Activated T-helper 2 cell treated with anti-CD3 and anti-CD28 coated beads, Interferon-gamma antibody, Interleukin-2, Interleukin-4, amounts not matched to agents 10 μg/mL and 5 μg/mL and 100 μg/mL, durations not matched to agents 14 hours and 24 hours and 36 hours (primary cell): ENCODE data around the gene AKT1. TPM values are rescaled to one million over a fixed set of nuclear protein-coding genes. Genes with fewer than 3 reads are reported as not detected.

Source experiments
- DNase-seq: peaks from one replicate; pipeline ENCODE4 v3.0.0; 2021; ENCODE audit warnings: low spot score
- H3K27ac Mint-ChIP-seq: one replicate; pipeline ENCODE4 v1.8.0; 2021; ENCODE audit warnings: mixed read lengths
- H3K27me3 Mint-ChIP-seq: one replicate; pipeline ENCODE4 v1.8.0; 2021; ENCODE audit warnings: low read depth, mixed read lengths
- H3K36me3 Mint-ChIP-seq: one replicate; pipeline ENCODE4 v1.8.0; 2021; ENCODE audit warnings: low read depth, mixed read lengths
- H3K4me1 Mint-ChIP-seq: one replicate; pipeline ENCODE4 v1.8.0; 2021; ENCODE audit warnings: low read depth, mixed read lengths
- H3K4me3 Mint-ChIP-seq: one replicate; pipeline ENCODE4 v1.8.0; 2021; ENCODE audit warnings: low read depth, mild to moderate bottlenecking, moderate library complexity, mixed read lengths
- H3K9me3 Mint-ChIP-seq: one replicate; pipeline ENCODE4 v1.8.0; 2021; ENCODE audit warnings: mixed read lengths
- intact Hi-C: fragments of 100-400 bp; cut with micrococcal nuclease; formaldehyde crosslinking; loops from one replicate; pipeline ENCODE4 v1.15.1; 2023
- total RNA-seq: library from RNA; stranded (reverse); gene quantifications from 2 replicates; pipeline ENCODE4 v1.2.3, GENCODE V29; 2022

The AKT1 gene
- total RNA-seq, 1 donor from 2014 or later: 145 TPM

- H3K36me3 Mint-ChIP-seq: peaks cover 7% of the 10 kb centered on the region
- no peak overlapping the region for H3K4me3 Mint-ChIP-seq
Observed at GRCh38 chr14:104784846-104785707, 10.5 kb downstream of the AKT1 start.

GRCh38 chr14:104784218-104784568 lies 11.4 kb downstream of the AKT1 start:
- no peaks in the 10 kb centered on the region for H3K9me3 Mint-ChIP-seq
- H3K4me1 Mint-ChIP-seq: no peaks in the 10 kb centered on the region
- no peak overlapping the region for H3K4me3 Mint-ChIP-seq
- no peaks in the 10 kb centered on the region for H3K36me3 Mint-ChIP-seq
- H3K27me3 Mint-ChIP-seq: no peaks in the 10 kb centered on the region
- no peak for DNase-seq
- intact Hi-C loops: no loop called here
- H3K27ac Mint-ChIP-seq: no peak overlapping the region

More at GRCh38 chr14:104784846-104785707, 10.5 kb downstream of the AKT1 start:
- H3K27ac Mint-ChIP-seq: no peak overlapping the region
- intact Hi-C loops: no loop called here
- H3K4me1 Mint-ChIP-seq: no peaks in the 10 kb centered on the region
- no peaks in the 10 kb centered on the region for H3K9me3 Mint-ChIP-seq
- no peak for DNase-seq
- no peaks in the 10 kb centered on the region for H3K27me3 Mint-ChIP-seq

GRCh38 chr14:104783484-104784217 lies 11.9 kb downstream of the AKT1 start:
- Mint-ChIP-seq H3K27me3 (no peaks in the 10 kb centered on the region), H3K9me3 (no peaks in the 10 kb centered on the region), H3K36me3 (no peaks in the 10 kb centered on the region), H3K4me1 (no peaks in the 10 kb centered on the region), H3K4me3 (no peak overlapping the region), H3K27ac (no peak overlapping the region)
- intact Hi-C loops: no loop called here
- DNase-seq: no peak

- Mint-ChIP-seq H3K4me1 (no peaks in the 10 kb centered on the region), H3K36me3 (no peaks in the 10 kb centered on the region), H3K27ac (no peak overlapping the region), H3K4me3 (no peak overlapping the region), H3K27me3 (no peaks in the 10 kb centered on the region), H3K9me3 (no peaks in the 10 kb centered on the region)
- intact Hi-C loops: no loop called here
- no peak for DNase-seq
Observed at GRCh38 chr14:104782808-104783139, 12.8 kb downstream of the AKT1 start.

- intact Hi-C loops: no loop called here
- no peak overlapping the region for H3K27ac Mint-ChIP-seq
Observed at GRCh38 chr14:104782086-104782807, 13.3 kb downstream of the AKT1 start.

GRCh38 chr14:104781271-104782077 lies 14.1 kb downstream of the AKT1 start:
- Mint-ChIP-seq H3K4me1 (no peaks in the 10 kb centered on the region), H3K4me3 (no peak overlapping the region), H3K9me3 (no peaks in the 10 kb centered on the region), H3K27ac (no peak overlapping the region), H3K36me3 (peaks cover 8% of the 10 kb centered on the region), H3K27me3 (no peaks in the 10 kb centered on the region)
- DNase-seq: no peak
- intact Hi-C loops: no loop called here

More at GRCh38 chr14:104782086-104782807, 13.3 kb downstream of the AKT1 start:
- H3K4me3 Mint-ChIP-seq: no peak overlapping the region
- H3K9me3 Mint-ChIP-seq: no peaks in the 10 kb centered on the region
- peaks cover 1% of the 10 kb centered on the region for H3K36me3 Mint-ChIP-seq
- no peaks in the 10 kb centered on the region for H3K27me3 Mint-ChIP-seq
- H3K4me1 Mint-ChIP-seq: no peaks in the 10 kb centered on the region
- no peak for DNase-seq

- intact Hi-C loops: no loop called here
- Mint-ChIP-seq H3K9me3 (no peaks in the 10 kb centered on the region), H3K36me3 (peaks cover 16% of the 10 kb centered on the region), H3K27ac (no peak overlapping the region), H3K4me1 (no peaks in the 10 kb centered on the region), H3K4me3 (no peak overlapping the region), H3K27me3 (no peaks in the 10 kb centered on the region)
- DNase-seq: no peak
Observed at GRCh38 chr14:104780513-104781030, 15.0 kb downstream of the AKT1 start.

- no peaks in the 10 kb centered on the region for H3K9me3 Mint-ChIP-seq
- no peaks in the 10 kb centered on the region for H3K27me3 Mint-ChIP-seq
- no peak for DNase-seq
- no peaks in the 10 kb centered on the region for H3K4me1 Mint-ChIP-seq
- H3K36me3 Mint-ChIP-seq: peaks cover 16% of the 10 kb centered on the region
- no peak overlapping the region for H3K4me3 Mint-ChIP-seq
- no peak overlapping the region for H3K27ac Mint-ChIP-seq
- intact Hi-C loops: no loop called here
Observed at GRCh38 chr14:104779776-104780512, 15.6 kb downstream of the AKT1 start.

- H3K4me3 Mint-ChIP-seq: no peak overlapping the region
- no peaks in the 10 kb centered on the region for H3K27me3 Mint-ChIP-seq
- H3K27ac Mint-ChIP-seq: no peak overlapping the region
- no peaks in the 10 kb centered on the region for H3K4me1 Mint-ChIP-seq
- no peak for DNase-seq
- intact Hi-C loops: no loop called here
- peaks cover 18% of the 10 kb centered on the region for H3K36me3 Mint-ChIP-seq
- H3K9me3 Mint-ChIP-seq: no peaks in the 10 kb centered on the region
Observed at GRCh38 chr14:104778694-104779331, 16.7 kb downstream of the AKT1 start.

GRCh38 chr14:104777808-104778249 lies 17.7 kb downstream of the AKT1 start:
- no peaks in the 10 kb centered on the region for H3K4me1 Mint-ChIP-seq

GRCh38 chr14:104776961-104777807 lies 18.4 kb downstream of the AKT1 start:
- intact Hi-C loops: no loop called here
- no peaks in the 10 kb centered on the region for H3K4me1 Mint-ChIP-seq
- H3K27ac Mint-ChIP-seq: no peak overlapping the region
- H3K27me3 Mint-ChIP-seq: no peaks in the 10 kb centered on the region
- H3K9me3 Mint-ChIP-seq: no peaks in the 10 kb centered on the region
- no peak overlapping the region for H3K4me3 Mint-ChIP-seq
- no peak for DNase-seq
- H3K36me3 Mint-ChIP-seq: peaks cover 33% of the 10 kb centered on the region

More at GRCh38 chr14:104777808-104778249, 17.7 kb downstream of the AKT1 start:
- H3K27ac Mint-ChIP-seq: no peak overlapping the region
- H3K9me3 Mint-ChIP-seq: no peaks in the 10 kb centered on the region
- H3K36me3 Mint-ChIP-seq: peaks cover 27% of the 10 kb centered on the region
- no peak overlapping the region for H3K4me3 Mint-ChIP-seq
- no peak for DNase-seq
- no peaks in the 10 kb centered on the region for H3K27me3 Mint-ChIP-seq
- intact Hi-C loops: no loop called here
